Astrocyte (in vitro differentiated cells and primary cell): ENCODE measurements around the gene MYO16. TPM values are rescaled to one million over a fixed set of nuclear protein-coding genes. Genes with fewer than 3 reads are reported as not detected.

Experiments used
- DNase-seq: peaks from one replicate; pipeline ENCODE4 v3.0.0-alpha.2; 2010; ENCODE audit warnings: low read depth
- FAIRE-seq: peaks from 2 replicates; lab custom pipeline; 2011; peaks lifted over from hg19 to GRCh38; lab: Jason Lieb, UNC
- H2AFZ ChIP-seq: 2 replicates; pipeline ENCODE4 v1.6.0; 2012; ENCODE audit warnings: low read depth, low read length, inconsistent platforms
- H3K27ac ChIP-seq: 2 replicates; pipeline ENCODE4 v1.5.1; 2011; ENCODE audit warnings: low read depth, low read length, inconsistent platforms
- H3K27me3 ChIP-seq: 2 replicates; pipeline ENCODE4 v1.6.0; 2011; ENCODE audit warnings: low read length, inconsistent platforms; ENCODE audit not compliant: insufficient read depth
- H3K36me3 ChIP-seq: 2 replicates; pipeline ENCODE4 v1.5.1; 2011; ENCODE audit warnings: low read length, inconsistent platforms; ENCODE audit not compliant: insufficient read depth
- H3K4me1 ChIP-seq: 2 replicates; pipeline ENCODE4 v1.5.1; 2011; ENCODE audit warnings: low read length, inconsistent platforms; ENCODE audit not compliant: insufficient read depth
- H3K4me2 ChIP-seq: 2 replicates; pipeline ENCODE4 v1.6.0; 2012; ENCODE audit warnings: low read length, inconsistent platforms
- H3K4me3 ChIP-seq: 2 replicates; pipeline ENCODE4 v1.5.1; 2011; ENCODE audit warnings: low read depth, mild to moderate bottlenecking, low read length, inconsistent platforms; ENCODE audit not compliant: insufficient read depth
- H3K79me2 ChIP-seq: 2 replicates; pipeline ENCODE4 v1.6.0; 2012; ENCODE audit warnings: mild to moderate bottlenecking, low read length, inconsistent platforms; ENCODE audit not compliant: insufficient read depth
- H3K9ac ChIP-seq: 2 replicates; pipeline ENCODE4 v1.6.0; 2012; ENCODE audit warnings: mild to moderate bottlenecking, low read length, inconsistent platforms
- H3K9me3 ChIP-seq: 2 replicates; pipeline ENCODE4 v1.5.1; 2012; ENCODE audit warnings: low read depth, mild to moderate bottlenecking, low read length, inconsistent platforms; ENCODE audit not compliant: insufficient read depth
- H4K20me1 ChIP-seq: 2 replicates; pipeline ENCODE4 v1.6.0; 2012; ENCODE audit warnings: low read length, inconsistent platforms; ENCODE audit not compliant: insufficient read depth
- H3K27ac Mint-ChIP-seq: one replicate; pipeline ENCODE4 v1.8.0; 2021; ENCODE audit warnings: mild to moderate bottlenecking, mixed read lengths; ENCODE audit not compliant: unreplicated experiment
- H3K27me3 Mint-ChIP-seq: one replicate; pipeline ENCODE4 v1.8.0; 2021; ENCODE audit warnings: low read depth, mixed read lengths; ENCODE audit not compliant: unreplicated experiment
- H3K36me3 Mint-ChIP-seq: one replicate; pipeline ENCODE4 v1.8.0; 2021; ENCODE audit warnings: low read depth, mixed read lengths; ENCODE audit not compliant: unreplicated experiment
- H3K4me1 Mint-ChIP-seq: one replicate; pipeline ENCODE4 v1.8.0; 2021; ENCODE audit warnings: low read depth, mixed read lengths; ENCODE audit not compliant: unreplicated experiment
- H3K4me3 Mint-ChIP-seq: one replicate; pipeline ENCODE4 v1.8.0; 2021; ENCODE audit warnings: mild to moderate bottlenecking, moderate library complexity, mixed read lengths; ENCODE audit not compliant: unreplicated experiment
- H3K9me3 Mint-ChIP-seq: one replicate; pipeline ENCODE4 v1.8.0; 2021; ENCODE audit warnings: mild to moderate bottlenecking, mixed read lengths; ENCODE audit not compliant: unreplicated experiment
- CTCF ChIP-seq: IDR thresholded peaks from 2 replicates; pipeline ENCODE4 v1.5.1; 2011; ENCODE audit warnings: low read depth, mild to moderate bottlenecking, inconsistent platforms, low read length, moderate library complexity; ENCODE audit not compliant: insufficient read depth
- EZH2 ChIP-seq: IDR thresholded peaks from 2 replicates; pipeline ENCODE4 v1.6.1; 2012; ENCODE audit warnings: mild to moderate bottlenecking, low read length, inconsistent platforms; ENCODE audit not compliant: insufficient read depth
- total RNA-seq: library from RNA; stranded (reverse); gene quantifications from 2 replicates; pipeline ENCODE4 v1.2.1, GENCODE V29; 2021

The MYO16 gene
- total RNA-seq, 1 donor from 2014 or later, result 0.14 TPM

GRCh38 chr13:108963276-108963810, 333.9 kb downstream of the MYO16 start:
- H3K79me2 ChIP-seq, result no peaks in the 10 kb centered on the region
- FAIRE-seq (no peak), DNase-seq (no peak)
- H3K4me2 ChIP-seq, result no peak overlapping the region
- H3K4me1 ChIP-seq, result peaks cover 7% of the 10 kb centered on the region
- H3K27ac Mint-ChIP-seq, result peak overlapping the region; percentile 67
- H3K36me3 ChIP-seq, result no peaks in the 10 kb centered on the region
- H3K27me3 Mint-ChIP-seq, result no peaks in the 10 kb centered on the region
- no peaks in the 10 kb centered on the region for H4K20me1 ChIP-seq
- no peak for TF ChIP-seq EZH2
- no peak for TF ChIP-seq CTCF
- H3K9me3 ChIP-seq, result no peaks in the 10 kb centered on the region
- H3K27me3 ChIP-seq, result no peaks in the 10 kb centered on the region
- H3K4me1 Mint-ChIP-seq, result peaks cover 26% of the 10 kb centered on the region
- H3K9ac ChIP-seq, result no peak overlapping the region
- no peak overlapping the region for H3K4me3 ChIP-seq
- H3K4me3 Mint-ChIP-seq, result no peak overlapping the region
- H3K9me3 Mint-ChIP-seq, result no peaks in the 10 kb centered on the region
- H3K27ac ChIP-seq, result peak overlapping the region; percentile 34
- no peak overlapping the region for H2AFZ ChIP-seq
- no peaks in the 10 kb centered on the region for H3K36me3 Mint-ChIP-seq

- TF ChIP-seq EZH2 (no peak), CTCF (no peak)
- Histone ChIP-seq H3K9me3 (no peaks in the 10 kb centered on the region), H3K4me2 (peak overlapping the region; percentile 26), H3K4me3 (no peak overlapping the region), H3K4me1 (peaks cover 7% of the 10 kb centered on the region), H3K27ac (peak overlapping the region; percentile 40), H3K36me3 (no peaks in the 10 kb centered on the region), H2AFZ (no peak overlapping the region), H3K9ac (no peak overlapping the region), H3K27me3 (no peaks in the 10 kb centered on the region), H4K20me1 (no peaks in the 10 kb centered on the region), H3K79me2 (no peaks in the 10 kb centered on the region)
- Mint-ChIP-seq H3K27ac (peak overlapping the region; percentile 10), H3K4me3 (no peak overlapping the region), H3K27me3 (no peaks in the 10 kb centered on the region), H3K36me3 (no peaks in the 10 kb centered on the region), H3K9me3 (no peaks in the 10 kb centered on the region), H3K4me1 (peaks cover 24% of the 10 kb centered on the region)
- DNase-seq (peak; percentile 89), FAIRE-seq (no peak)
Observed at GRCh38 chr13:108963846-108964600, 334.6 kb downstream of the MYO16 start.

GRCh38 chr13:108964606-108965005, 335.2 kb downstream of the MYO16 start:
- Mint-ChIP-seq H3K36me3 (no peaks in the 10 kb centered on the region), H3K27ac (no peak overlapping the region)
- FAIRE-seq, result no peak

More at GRCh38 chr13:108964606-108965005, 335.2 kb downstream of the MYO16 start:
- peak; percentile 62 for DNase-seq
- H3K4me3 Mint-ChIP-seq, result no peak overlapping the region
- Histone ChIP-seq H3K4me3 (no peak overlapping the region), H3K79me2 (no peaks in the 10 kb centered on the region), H3K27ac (peak overlapping the region; percentile 40), H3K4me1 (peaks cover 7% of the 10 kb centered on the region), H3K4me2 (peak overlapping the region; percentile 26), H3K9ac (no peak overlapping the region), H3K27me3 (no peaks in the 10 kb centered on the region), H3K36me3 (no peaks in the 10 kb centered on the region), H3K9me3 (no peaks in the 10 kb centered on the region), H4K20me1 (no peaks in the 10 kb centered on the region), H2AFZ (no peak overlapping the region)
- H3K4me1 Mint-ChIP-seq, result peaks cover 18% of the 10 kb centered on the region
- no peaks in the 10 kb centered on the region for H3K9me3 Mint-ChIP-seq
- no peaks in the 10 kb centered on the region for H3K27me3 Mint-ChIP-seq
- TF ChIP-seq CTCF (no peak), EZH2 (no peak)
